Activated T-cell treated with anti-CD3 and anti-CD28 coated beads for 24 hours (primary cell): ENCODE measurements around the gene IKZF1.

Source experiments
- DNase-seq: peaks from one replicate; pipeline ENCODE4 v3.0.0-alpha.2; 2020; ENCODE audit warnings: low read depth

The IKZF1 gene

GRCh38 chr7:50283731-50284130 is 20.8 kb upstream of the IKZF1 start:
- no peak for DNase-seq

- DNase-seq, result no peak
Observed at GRCh38 chr7:50284296-50284695, 20.2 kb upstream of the IKZF1 start.

GRCh38 chr7:50285269-50285668 is 19.2 kb upstream of the IKZF1 start:
- DNase-seq, result no peak

- no peak for DNase-seq
Observed at GRCh38 chr7:50287129-50287528, 17.4 kb upstream of the IKZF1 start.

GRCh38 chr7:50292165-50292757 is 12.3 kb upstream of the IKZF1 start:
- no peak for DNase-seq

GRCh38 chr7:50292763-50293162 is 11.8 kb upstream of the IKZF1 start:
- DNase-seq, result no peak

GRCh38 chr7:50293509-50294179 is 10.9 kb upstream of the IKZF1 start:
- no peak for DNase-seq

GRCh38 chr7:50295133-50295532 is 9.4 kb upstream of the IKZF1 start:
- DNase-seq, result no peak

- no peak for DNase-seq
Observed at GRCh38 chr7:50296799-50297198, 7.7 kb upstream of the IKZF1 start.

- no peak for DNase-seq
Observed at GRCh38 chr7:50298811-50299562, 5.5 kb upstream of the IKZF1 start.

GRCh38 chr7:50300336-50300735 is 4.2 kb upstream of the IKZF1 start:
- no peak for DNase-seq

- no peak for DNase-seq
Observed at GRCh38 chr7:50302486-50303334, 1.8 kb upstream of the IKZF1 start.

GRCh38 chr7:50303335-50304128 is 984 bp upstream of the IKZF1 start:
- DNase-seq, result no peak

- DNase-seq, result no peak
Observed at GRCh38 chr7:50304911-50305582, 531 bp downstream of the IKZF1 start.

GRCh38 chr7:50305583-50306493 is 1.3 kb downstream of the IKZF1 start:
- no peak for DNase-seq

GRCh38 chr7:50306494-50307367 is 2.2 kb downstream of the IKZF1 start:
- no peak for DNase-seq

- DNase-seq, result no peak
Observed at GRCh38 chr7:50307368-50308032, 3.0 kb downstream of the IKZF1 start.

- DNase-seq, result no peak
Observed at GRCh38 chr7:50308203-50308531, 3.7 kb downstream of the IKZF1 start.
